Superior temporal gyrus (tissue), 1 donor: Measurements from ENCODE around the gene MACROD2.

ENCODE experiments used
- DNase-seq: peaks from one replicate; pipeline ENCODE4 v3.0.0-alpha.2; 2016; ENCODE audit errors: extremely low spot score

The MACROD2 gene

GRCh38 chr20:15619816-15620215, 1624.5 kb downstream of the MACROD2 start:
- DNase-seq: no peak

- no peak for DNase-seq
Measured at GRCh38 chr20:15622368-15622767, 1627.1 kb downstream of the MACROD2 start.

- no peak for DNase-seq
Measured at GRCh38 chr20:15623215-15623614, 1627.9 kb downstream of the MACROD2 start.

- DNase-seq: no peak
Measured at GRCh38 chr20:15625981-15626380, 1630.7 kb downstream of the MACROD2 start.

GRCh38 chr20:15627089-15627488, 1631.8 kb downstream of the MACROD2 start:
- no peak for DNase-seq

GRCh38 chr20:15627501-15627903, 1632.2 kb downstream of the MACROD2 start:
- no peak for DNase-seq

- no peak for DNase-seq
Measured at GRCh38 chr20:15628851-15629353, 1633.6 kb downstream of the MACROD2 start.

- no peak for DNase-seq
Measured at GRCh38 chr20:15630360-15630759, 1635.0 kb downstream of the MACROD2 start.

GRCh38 chr20:15632680-15633079, 1637.4 kb downstream of the MACROD2 start:
- no peak for DNase-seq

GRCh38 chr20:15634102-15634501, 1638.8 kb downstream of the MACROD2 start:
- DNase-seq: no peak

- DNase-seq: no peak
Measured at GRCh38 chr20:15637546-15637945, 1642.2 kb downstream of the MACROD2 start.

GRCh38 chr20:15637950-15638754, 1642.8 kb downstream of the MACROD2 start:
- no peak for DNase-seq

- no peak for DNase-seq
Measured at GRCh38 chr20:15638816-15639215, 1643.5 kb downstream of the MACROD2 start.

- DNase-seq: no peak
Measured at GRCh38 chr20:15639839-15640238, 1644.5 kb downstream of the MACROD2 start.

- no peak for DNase-seq
Measured at GRCh38 chr20:15642109-15642508, 1646.8 kb downstream of the MACROD2 start.

GRCh38 chr20:15642676-15643075, 1647.4 kb downstream of the MACROD2 start:
- DNase-seq: no peak

- no peak for DNase-seq
Measured at GRCh38 chr20:15643713-15644112, 1648.4 kb downstream of the MACROD2 start.

GRCh38 chr20:15645816-15646215, 1650.5 kb downstream of the MACROD2 start:
- no peak for DNase-seq

- no peak for DNase-seq
Measured at GRCh38 chr20:15653396-15654207, 1658.3 kb downstream of the MACROD2 start.

GRCh38 chr20:15654208-15654649, 1658.9 kb downstream of the MACROD2 start:
- peak; percentile 84 for DNase-seq

GRCh38 chr20:15655295-15655874, 1660.1 kb downstream of the MACROD2 start:
- DNase-seq: no peak

GRCh38 chr20:15656124-15656523, 1660.8 kb downstream of the MACROD2 start:
- no peak for DNase-seq
